Measurements from ENCODE around the gene TIAM2. TPM values are rescaled to one million over a fixed set of nuclear protein-coding genes. Genes with fewer than 3 reads are reported as not detected.
"Not testable (repeated sequence)": the region's sequence is repeated elsewhere in the genome, so short reads cannot be mapped to it uniquely, and the experiment has no call there.

The TIAM2 gene
- total RNA-seq, 4 donors from 2014 or later = 8.6 to 17.0 (median 14.8) TPM

DNA sequence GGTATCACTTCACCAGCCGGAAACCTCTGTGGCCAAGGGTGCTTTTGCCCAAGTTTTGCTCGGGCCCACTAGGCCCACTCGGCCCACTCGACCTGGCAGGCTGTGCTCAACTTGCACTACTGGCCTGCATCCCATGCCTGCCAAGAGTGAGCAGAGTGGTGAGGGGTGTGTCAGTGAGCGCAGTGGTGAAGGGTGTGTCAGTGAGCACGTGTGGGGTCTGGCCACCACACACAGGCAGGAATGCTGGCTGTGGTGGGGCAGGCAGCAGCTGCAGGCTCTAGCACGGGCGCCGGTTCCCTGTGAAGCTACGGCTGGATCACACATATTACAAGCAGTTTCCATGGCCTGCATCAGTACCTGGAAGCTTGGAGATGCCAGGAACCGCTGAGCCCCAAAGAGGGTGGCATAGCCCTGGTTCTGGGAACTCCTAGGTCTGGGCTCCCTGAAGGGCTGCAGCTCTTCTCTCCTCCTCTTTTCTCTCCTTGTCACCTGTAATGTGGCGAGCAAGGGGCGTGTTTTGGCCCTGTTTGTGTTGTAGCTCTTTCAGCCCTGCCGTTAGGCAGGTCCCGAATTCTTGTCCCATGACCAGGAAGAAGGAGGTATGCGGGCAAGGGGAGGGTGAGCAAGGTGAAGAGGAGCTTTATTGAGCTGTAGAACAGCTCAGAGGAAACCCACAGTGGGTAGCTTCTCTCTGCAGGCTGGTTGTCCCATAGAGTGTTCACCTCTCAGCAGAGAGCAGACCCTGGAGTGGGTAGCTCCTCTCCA lies 217.7 kb downstream of the TIAM2 start:
- intact Hi-C loops (cut with DNase I) = no loop called here
- 90% methylated on average over 12 of the region's 16 CpGs for WGBS
- Histone ChIP-seq H3K36me3 (no peaks in the 10 kb centered on the region), H3K4me3 (no peak overlapping the region), H3K27ac (replicated peaks in 1 of 4) (no peak overlapping the region), H3K9me3 (no peaks in the 10 kb centered on the region), H3K4me1 (peaks cover 0 to 7% (median 0%) of the 10 kb centered on the region in 4 donors), H3K27me3 (no peaks in the 10 kb centered on the region)
- no peak for DNase-seq (ENCODE audit: extremely low spot score)
- TF ChIP-seq, protein P1, sequence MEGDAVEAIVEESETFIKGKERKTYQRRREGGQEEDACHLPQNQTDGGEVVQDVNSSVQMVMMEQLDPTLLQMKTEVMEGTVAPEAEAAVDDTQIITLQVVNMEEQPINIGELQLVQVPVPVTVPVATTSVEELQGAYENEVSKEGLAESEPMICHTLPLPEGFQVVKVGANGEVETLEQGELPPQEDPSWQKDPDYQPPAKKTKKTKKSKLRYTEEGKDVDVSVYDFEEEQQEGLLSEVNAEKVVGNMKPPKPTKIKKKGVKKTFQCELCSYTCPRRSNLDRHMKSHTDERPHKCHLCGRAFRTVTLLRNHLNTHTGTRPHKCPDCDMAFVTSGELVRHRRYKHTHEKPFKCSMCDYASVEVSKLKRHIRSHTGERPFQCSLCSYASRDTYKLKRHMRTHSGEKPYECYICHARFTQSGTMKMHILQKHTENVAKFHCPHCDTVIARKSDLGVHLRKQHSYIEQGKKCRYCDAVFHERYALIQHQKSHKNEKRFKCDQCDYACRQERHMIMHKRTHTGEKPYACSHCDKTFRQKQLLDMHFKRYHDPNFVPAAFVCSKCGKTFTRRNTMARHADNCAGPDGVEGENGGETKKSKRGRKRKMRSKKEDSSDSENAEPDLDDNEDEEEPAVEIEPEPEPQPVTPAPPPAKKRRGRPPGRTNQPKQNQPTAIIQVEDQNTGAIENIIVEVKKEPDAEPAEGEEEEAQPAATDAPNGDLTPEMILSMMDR (IDR thresholded peaks at IDR 0.05) = no peak
- TF ChIP-seq EP300 (IDR thresholded peaks at IDR 0.05) = no peak
- TF ChIP-seq POLR2AphosphoS5 (IDR thresholded peaks at IDR 0.05) = no peak

DNA sequence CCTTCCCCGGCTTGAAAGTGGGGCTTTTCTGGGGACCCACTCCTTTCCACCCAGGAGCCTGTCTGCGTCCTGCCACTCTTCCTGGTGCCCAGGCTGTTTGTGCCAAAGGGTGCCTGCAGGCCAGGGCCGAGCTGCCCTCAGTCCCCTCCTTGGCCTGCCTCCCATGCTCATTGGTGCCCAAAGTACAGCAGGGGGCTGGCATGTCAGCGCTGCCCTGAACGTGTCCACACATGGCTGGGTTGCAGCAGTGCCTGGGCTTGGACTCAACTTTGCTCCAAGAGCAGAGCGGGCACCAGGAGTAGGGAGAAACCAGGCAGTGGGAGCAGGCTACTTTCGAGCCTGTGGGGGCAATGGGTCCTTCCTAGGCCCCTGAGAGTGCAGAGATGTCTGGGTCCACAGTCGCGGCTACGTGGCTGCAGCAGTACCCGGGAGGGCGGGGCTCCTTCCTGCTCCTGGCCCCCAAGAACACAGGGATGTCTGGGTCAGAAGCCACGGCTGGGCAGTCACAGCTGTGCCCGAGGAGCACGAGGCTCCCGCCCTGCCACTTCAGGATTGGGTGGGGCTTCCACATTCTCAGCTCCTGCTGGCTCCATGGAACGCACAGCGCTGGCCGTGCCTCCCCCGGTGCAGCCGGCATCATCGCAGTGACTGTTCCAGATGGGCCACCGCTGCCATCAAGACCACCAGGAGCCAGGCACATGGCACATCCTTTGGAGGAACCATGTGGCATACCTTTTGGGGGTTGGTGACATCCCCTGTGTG lies 218.7 kb downstream of the TIAM2 start:
- no peaks in the 10 kb centered on the region for H3K36me3 ChIP-seq
- TF ChIP-seq EP300 (IDR thresholded peaks at IDR 0.05) (no peak), POLR2AphosphoS5 (IDR thresholded peaks at IDR 0.05) (no peak), POLR2A (IDR thresholded peaks at IDR 0.05; ENCODE audit: low read depth) (no peak)
- TF ChIP-seq, protein P1 (IDR thresholded peaks at IDR 0.05) = no peak
- H3K4me1 ChIP-seq = peaks cover 0 to 7% (median 0%) of the 10 kb centered on the region in 4 donors
- WGBS = 92% methylated on average over 13 of the region's 23 CpGs
- intact Hi-C loops (cut with DNase I) = no loop called here
- H3K27me3 ChIP-seq = no peaks in the 10 kb centered on the region
- no peaks in the 10 kb centered on the region for H3K9me3 ChIP-seq
- no peak overlapping the region for H3K27ac ChIP-seq (replicated peaks in 1 of 4)
- no peak overlapping the region for H3K4me3 ChIP-seq
- no peak for DNase-seq (ENCODE audit: extremely low spot score)

DNA sequence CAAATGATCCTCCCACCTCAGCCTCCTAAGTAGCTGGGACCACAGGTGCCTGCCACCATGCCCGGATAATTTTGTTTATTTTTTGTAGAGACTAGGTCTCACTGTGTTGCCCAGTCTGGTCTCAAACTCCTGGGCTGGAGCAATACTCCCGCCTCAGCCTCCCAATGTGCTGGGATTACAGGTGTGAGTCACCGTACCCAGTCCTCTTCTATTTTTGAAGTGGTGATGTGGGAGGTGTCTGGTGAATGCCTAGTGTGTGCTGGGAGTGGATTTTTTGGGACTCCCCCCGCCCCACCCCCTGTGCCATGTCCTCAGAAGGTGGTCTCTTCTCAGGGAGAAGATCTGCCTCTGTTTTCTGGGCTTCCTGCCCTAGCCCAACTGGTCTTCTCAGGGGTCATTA lies 220.8 kb downstream of the TIAM2 start:
- 90% methylated on average over 4 of the region's 4 CpGs for WGBS
- H3K27ac ChIP-seq (replicated peaks in 1 of 4) = peak overlapping the region in 3 of 4 donors; percentile 48 to 68 (median 57)
- no peaks in the 10 kb centered on the region for H3K9me3 ChIP-seq
- DNase-seq (ENCODE audit: extremely low spot score) = no peak
- no peaks in the 10 kb centered on the region for H3K36me3 ChIP-seq
- H3K27me3 ChIP-seq = no peaks in the 10 kb centered on the region
- H3K4me1 ChIP-seq = peaks cover 0 to 15% (median 8%) of the 10 kb centered on the region in 4 donors
- TF ChIP-seq POLR2A (IDR thresholded peaks at IDR 0.05; ENCODE audit: low read depth) (no peak), EP300 (IDR thresholded peaks at IDR 0.05) (no peak), POLR2AphosphoS5 (IDR thresholded peaks at IDR 0.05) (no peak)
- TF ChIP-seq, protein P1 (IDR thresholded peaks at IDR 0.05) = no peak
- H3K4me3 ChIP-seq = no peak overlapping the region
- intact Hi-C loops (cut with DNase I) = no loop called here

DNA sequence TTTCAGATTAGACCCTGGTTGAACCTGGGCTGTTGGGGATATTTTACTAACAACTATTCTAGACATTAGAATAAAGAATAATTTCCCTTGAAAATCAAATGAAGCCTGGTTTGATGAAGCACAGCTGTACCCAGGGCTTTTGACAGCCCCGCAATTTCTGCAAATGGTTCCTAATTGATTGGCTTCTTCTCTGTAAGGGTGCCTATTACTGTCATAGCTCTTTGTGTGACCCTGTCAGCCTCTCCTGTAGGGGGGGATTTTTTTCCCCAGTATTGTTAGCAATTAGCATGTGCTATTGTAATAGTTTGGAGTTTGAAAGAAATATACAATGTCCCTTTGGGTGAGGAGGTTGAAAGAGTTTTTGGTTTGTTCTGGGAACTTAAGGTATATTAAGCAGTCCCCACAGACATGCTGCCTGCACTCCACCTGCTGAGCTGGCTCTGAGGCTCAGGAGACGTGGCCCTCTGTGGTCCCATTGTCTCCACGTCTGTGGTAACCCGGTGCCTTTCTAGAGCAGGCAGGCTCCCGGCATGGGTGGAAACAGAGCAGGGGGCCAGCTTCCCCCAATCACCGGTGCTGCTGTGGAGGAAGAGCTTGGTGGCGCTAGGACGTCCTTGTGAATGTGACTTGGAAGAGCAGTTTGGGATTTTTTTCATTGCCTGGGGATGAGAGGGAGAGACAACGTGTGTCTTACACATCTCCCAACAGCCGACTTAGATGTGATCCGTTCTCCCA lies 221.4 kb downstream of the TIAM2 start:
- DNase-seq (ENCODE audit: extremely low spot score) = no peak
- intact Hi-C loops (cut with DNase I) = no loop called here
- H3K4me1 ChIP-seq = peaks cover 0 to 15% (median 8%) of the 10 kb centered on the region in 4 donors
- H3K36me3 ChIP-seq = no peaks in the 10 kb centered on the region
- H3K4me3 ChIP-seq = peak overlapping the region in 3 of 4 donors; percentile 20 to 37 (median 37)
- no peaks in the 10 kb centered on the region for H3K27me3 ChIP-seq
- H3K9me3 ChIP-seq = no peaks in the 10 kb centered on the region
- 57% methylated on average over 11 of the region's 11 CpGs for WGBS
- H3K27ac ChIP-seq (replicated peaks in 1 of 4) = peak overlapping the region; percentile 48 to 68 (median 56)
- no peak for TF ChIP-seq EP300 (IDR thresholded peaks at IDR 0.05)
- no peak for TF ChIP-seq POLR2AphosphoS5 (IDR thresholded peaks at IDR 0.05)
- TF ChIP-seq, protein P1 (IDR thresholded peaks at IDR 0.05) = no peak

DNA sequence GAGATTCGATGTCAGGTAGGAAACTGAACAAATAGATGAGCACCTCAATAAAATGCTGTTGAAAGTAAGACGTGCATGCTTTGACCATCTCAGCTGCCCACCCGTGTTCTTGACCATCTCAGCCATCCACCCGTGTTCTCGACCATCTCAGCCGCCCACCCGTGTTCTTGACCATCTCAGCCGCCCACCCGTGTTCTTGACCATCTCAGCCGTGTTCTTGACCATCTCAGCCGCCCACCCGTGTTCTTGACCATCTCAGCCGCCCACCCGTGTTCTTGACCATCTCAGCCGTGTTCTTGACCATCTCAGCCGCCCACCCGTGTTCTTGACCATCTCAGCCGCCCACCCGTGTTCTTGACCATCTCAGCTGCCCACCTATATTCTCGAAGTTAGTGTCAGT lies 223.6 kb downstream of the TIAM2 start:
- H3K36me3 ChIP-seq; intact Hi-C loops (cut with DNase I); DNase-seq (ENCODE audit: extremely low spot score); H3K27ac ChIP-seq (replicated peaks in 1 of 4); H3K4me3 ChIP-seq; H3K27me3 ChIP-seq; H3K9me3 ChIP-seq: not testable (repeated sequence)
- WGBS = 93% methylated on average over 20 of the region's 20 CpGs
- peaks cover 0 to 15% (median 10%) of the 10 kb centered on the region in 4 donors for H3K4me1 ChIP-seq

Data from esophagus muscularis mucosa (tissue), 4 donors.